Mesendoderm (in vitro differentiated cells): ENCODE data around the gene PAGR1.
"Not testable (repeated sequence)": the region's sequence is repeated elsewhere in the genome, so short reads cannot be mapped to it uniquely, and the experiment has no call there.

ENCODE experiments used
- DNase-seq: peaks from one replicate; pipeline ENCODE4 v3.0.0; 2013
- H2AK5ac ChIP-seq: 2 replicates; pipeline ENCODE4 v1.6.1; 2013; ENCODE audit warnings: low read length, inconsistent platforms
- H2BK120ac ChIP-seq: 2 replicates; pipeline ENCODE4 v1.6.1; 2013; ENCODE audit warnings: low read depth, mild to moderate bottlenecking, low read length, moderate library complexity, mixed read lengths
- H2BK15ac ChIP-seq: replicated peaks from 2 replicates; pipeline ENCODE4 v1.6.1; 2013; ENCODE audit warnings: low read depth, mild to moderate bottlenecking, moderate library complexity
- H2BK5ac ChIP-seq: 2 replicates; pipeline ENCODE4 v1.6.1; 2013; ENCODE audit warnings: low read length, inconsistent platforms
- H3K18ac ChIP-seq: 2 replicates; pipeline ENCODE4 v1.6.1; 2013; ENCODE audit warnings: mild to moderate bottlenecking, low read length, mixed read lengths
- H3K23ac ChIP-seq: one replicate; pipeline ENCODE4 v1.6.1; 2013; ENCODE audit warnings: low read length
- H3K27ac ChIP-seq: 2 replicates; pipeline ENCODE4 v1.5.1; 2013; ENCODE audit warnings: low read depth, mild to moderate bottlenecking, inconsistent platforms, low read length, moderate library complexity
- H3K27me3 ChIP-seq: 2 replicates; pipeline ENCODE4 v1.6.1; 2013; ENCODE audit warnings: low read length, control low read depth, mild to moderate bottlenecking, inconsistent platforms; ENCODE audit not compliant: insufficient read depth, poor library complexity
- H3K36me3 ChIP-seq: 2 replicates; pipeline ENCODE4 v1.6.1; 2013; ENCODE audit warnings: low read length, inconsistent platforms; ENCODE audit not compliant: control insufficient read depth, insufficient read depth
- H3K4ac ChIP-seq: one replicate; pipeline ENCODE4 v1.6.1; 2013; ENCODE audit warnings: low read depth, mild to moderate bottlenecking, low read length, moderate library complexity
- H3K4me1 ChIP-seq: 2 replicates; pipeline ENCODE4 v1.6.1; 2013; ENCODE audit warnings: low read depth, low read length, inconsistent platforms; ENCODE audit not compliant: control insufficient read depth
- H3K4me2 ChIP-seq: 2 replicates; pipeline ENCODE4 v1.6.1; 2013; ENCODE audit warnings: low read length
- H3K4me3 ChIP-seq: 2 replicates; pipeline ENCODE4 v1.5.1; 2013; ENCODE audit warnings: mild to moderate bottlenecking, low read length
- H3K56ac ChIP-seq: one replicate; pipeline ENCODE4 v1.6.1; 2013; ENCODE audit warnings: low read length
- H3K79me1 ChIP-seq: 2 replicates; pipeline ENCODE4 v1.6.1; 2013; ENCODE audit warnings: low read length, inconsistent platforms
- H3K79me2 ChIP-seq: 2 replicates; pipeline ENCODE4 v1.6.1; 2013; ENCODE audit warnings: mild to moderate bottlenecking, low read length; ENCODE audit not compliant: control insufficient read depth, insufficient read depth
- H3K9ac ChIP-seq: 2 replicates; pipeline ENCODE4 v1.6.1; 2013; ENCODE audit warnings: low read length, inconsistent platforms
- H4K5ac ChIP-seq: one replicate; pipeline ENCODE4 v1.6.1; 2013; ENCODE audit warnings: low read length
- H4K8ac ChIP-seq: one replicate; pipeline ENCODE4 v1.6.1; 2013; ENCODE audit warnings: low read depth, mild to moderate bottlenecking, control low read depth, low read length, moderate library complexity
- WGBS: extraction: QIAGEN DNeasy Blood & Tissue Kit; methylation state at CpG from one replicate; pipeline ENCODE4 v1.1.7; 2013; ENCODE audit warnings: low lambda C conversion rate, missing lambda C conversion rate; ENCODE audit not compliant: insufficient coverage; ENCODE audit errors: extremely low coverage; 5-methylcytosine and 5-hydroxymethylcytosine counted together

PAGR1 gene

DNA sequence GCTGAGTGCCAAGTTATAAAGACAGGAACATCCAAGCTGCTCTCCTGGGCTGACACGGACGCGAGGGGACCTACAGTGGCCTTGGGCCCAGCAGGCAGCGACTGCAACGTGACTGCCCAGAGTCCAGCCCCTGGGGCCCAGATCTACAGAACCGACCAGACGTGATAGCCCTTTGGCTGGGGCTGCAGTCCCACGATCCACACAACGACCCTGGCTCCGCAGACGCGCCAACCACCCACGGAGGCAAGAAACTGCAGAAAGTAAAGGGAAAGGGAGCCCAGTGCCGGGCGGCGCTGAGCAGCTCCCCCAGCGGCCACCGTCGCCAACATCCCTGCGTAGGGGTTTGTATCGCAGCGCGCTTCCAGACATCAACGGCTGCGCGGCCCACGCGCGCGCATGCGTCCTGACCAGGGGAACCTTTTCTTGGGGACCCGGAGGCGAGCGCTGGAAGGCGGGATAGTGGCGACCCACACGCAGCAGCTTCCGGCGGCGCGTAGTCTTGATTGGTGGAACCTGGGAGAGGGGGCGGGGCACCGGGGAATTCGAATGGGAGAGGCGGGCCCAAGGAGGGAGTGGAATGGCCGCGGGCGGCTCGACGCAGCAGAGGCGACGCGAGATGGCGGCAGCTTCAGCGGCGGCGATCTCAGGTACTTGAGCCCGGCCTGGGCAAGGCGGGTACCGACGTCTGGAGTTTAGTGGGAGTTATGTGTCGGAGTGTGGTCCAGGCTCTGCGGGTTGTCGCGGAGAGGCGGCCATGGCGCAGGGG lies 25.6 kb upstream of the PAGR1 start, which contains the start of gene KIF22:
Gene KIF22 (plus strand): TSS at position 569 of the 766 bp plus-strand sequence. CDS start 9 bp downstream, at position 578.
- Histone ChIP-seq H2BK120ac (no peak within 1 kb of the TSS), H3K4me2 (peak within 1 kb of the TSS; percentile 93), H3K23ac (peak within 1 kb of the TSS; percentile 97), H2BK5ac (peak within 1 kb of the TSS; percentile 69), H3K4me3 (peak within 1 kb of the TSS; percentile 96), H3K4ac (peak within 1 kb of the TSS; percentile 91), H3K9ac (peak within 1 kb of the TSS; percentile 97), H3K18ac (peak within 1 kb of the TSS; percentile 35), H2AK5ac (peak within 1 kb of the TSS; percentile 88), H3K79me2 (peaks cover 46% of the 10 kb centered on the region), H2BK15ac (no peak within 1 kb of the TSS), H3K27me3 (no peaks in the 10 kb centered on the region), H3K56ac (peak within 1 kb of the TSS; percentile 97), H3K4me1 (peaks cover 12% of the 10 kb centered on the region), H3K27ac (peak within 1 kb of the TSS; percentile 22), H4K5ac (peak within 1 kb of the TSS; percentile 87), H3K36me3 (peaks cover 2% of the 10 kb centered on the region), H4K8ac (no peak within 1 kb of the TSS), H3K79me1 (peaks cover 22% of the 10 kb centered on the region)
- peak; percentile 99 for DNase-seq
- WGBS: no CpG with 5 or more reads among the region's 67 CpGs

GRCh38 chr16:29790949-29791844 lies 24.8 kb upstream of the PAGR1 start:
- Histone ChIP-seq H4K5ac (no peak overlapping the region), H3K79me1 (peaks cover 24% of the 10 kb centered on the region), H2BK5ac (peak overlapping the region; percentile 29), H3K36me3 (peaks cover 2% of the 10 kb centered on the region), H3K4ac (peak overlapping the region; percentile 82), H3K4me2 (peak overlapping the region; percentile 93), H3K79me2 (peaks cover 49% of the 10 kb centered on the region), H2BK15ac (no peak overlapping the region), H3K27ac (peak overlapping the region; percentile 22), H3K9ac (peak overlapping the region; percentile 96), H3K27me3 (no peaks in the 10 kb centered on the region), H3K4me1 (peaks cover 12% of the 10 kb centered on the region), H3K56ac (peak overlapping the region; percentile 94), H3K4me3 (peak overlapping the region; percentile 96), H2BK120ac (no peak overlapping the region), H3K18ac (peak overlapping the region; percentile 35), H2AK5ac (peak overlapping the region; percentile 88), H4K8ac (no peak overlapping the region), H3K23ac (no peak overlapping the region)
- WGBS: no CpG with 5 or more reads among the region's 31 CpGs
- DNase-seq: no peak

- Histone ChIP-seq H3K4me3 (peak overlapping the region; percentile 96), H3K4me2 (peak overlapping the region; percentile 93), H3K36me3 (peaks cover 7% of the 10 kb centered on the region), H3K4ac (no peak overlapping the region), H3K9ac (peak overlapping the region; percentile 96), H2AK5ac (peak overlapping the region; percentile 88), H4K5ac (no peak overlapping the region), H3K27ac (no peak overlapping the region), H3K56ac (peak overlapping the region; percentile 94), H2BK15ac (no peak overlapping the region), H2BK5ac (no peak overlapping the region), H3K23ac (peak overlapping the region; percentile 50), H2BK120ac (no peak overlapping the region), H3K27me3 (no peaks in the 10 kb centered on the region), H3K18ac (no peak overlapping the region), H3K79me1 (peaks cover 30% of the 10 kb centered on the region), H4K8ac (no peak overlapping the region), H3K4me1 (peaks cover 12% of the 10 kb centered on the region), H3K79me2 (peaks cover 49% of the 10 kb centered on the region)
- DNase-seq: no peak
- WGBS: no CpG with 5 or more reads among the region's 9 CpGs
Measured at GRCh38 chr16:29791845-29792807, 23.8 kb upstream of the PAGR1 start.

GRCh38 chr16:29793153-29793552 lies 22.8 kb upstream of the PAGR1 start:
- no CpG with 5 or more reads among the region's 18 CpGs for WGBS
- not testable (repeated sequence) for H3K9ac ChIP-seq, H4K8ac ChIP-seq, DNase-seq, H3K27me3 ChIP-seq, H3K36me3 ChIP-seq, H2BK120ac ChIP-seq, H3K4ac ChIP-seq, H2BK5ac ChIP-seq, H3K18ac ChIP-seq, H4K5ac ChIP-seq, H3K27ac ChIP-seq, H3K4me2 ChIP-seq, H3K23ac ChIP-seq, H2AK5ac ChIP-seq, H2BK15ac ChIP-seq, H3K56ac ChIP-seq, H3K4me3 ChIP-seq
- Histone ChIP-seq H3K79me1 (peaks cover 30% of the 10 kb centered on the region), H3K79me2 (peaks cover 49% of the 10 kb centered on the region), H3K4me1 (peaks cover 12% of the 10 kb centered on the region)

- no CpG with 5 or more reads among the region's 3 CpGs for WGBS
- H3K27ac ChIP-seq: no peak overlapping the region
- no peak overlapping the region for H4K8ac ChIP-seq
- peaks cover 49% of the 10 kb centered on the region for H3K79me2 ChIP-seq
- peak overlapping the region; percentile 75 for H3K23ac ChIP-seq
- no peak overlapping the region for H3K4me3 ChIP-seq
- DNase-seq: no peak
- H4K5ac ChIP-seq: no peak overlapping the region
- H3K56ac ChIP-seq: no peak overlapping the region
- H2BK120ac ChIP-seq: no peak overlapping the region
- H3K18ac ChIP-seq: no peak overlapping the region
- peaks cover 10% of the 10 kb centered on the region for H3K36me3 ChIP-seq
- H2BK5ac ChIP-seq: no peak overlapping the region
- H3K4ac ChIP-seq: no peak overlapping the region
- no peak overlapping the region for H3K9ac ChIP-seq
- peaks cover 30% of the 10 kb centered on the region for H3K79me1 ChIP-seq
- no peak overlapping the region for H2AK5ac ChIP-seq
- no peak overlapping the region for H2BK15ac ChIP-seq
- H3K27me3 ChIP-seq: no peaks in the 10 kb centered on the region
- H3K4me2 ChIP-seq: no peak overlapping the region
- H3K4me1 ChIP-seq: peaks cover 12% of the 10 kb centered on the region
Measured at GRCh38 chr16:29794231-29794710, 21.7 kb upstream of the PAGR1 start.
